HCT116 (cell line): ENCODE results near the gene PEX6. TPM values are rescaled to one million over a fixed set of nuclear protein-coding genes. Genes with fewer than 3 reads are reported as not detected.

Experiments used
- ATAC-seq: fragments of 200-7000 bp; cut with Tn5 transposase; 2 replicates; pipeline ENCODE4 v1.9.1; 2020; ENCODE audit warnings: mild to moderate bottlenecking, moderate library complexity
- BruUV-seq: library from RNA; stranded (reverse); fragments of 400-500 nt; replicated peaks from 2 replicates; lab custom pipeline; 2021; lab: Mats Ljungman, UMichigan
- CTCF ChIA-PET: fragments of 300-600 bp; sonication (Branson Sonifier 250); formaldehyde crosslinking; loops from one replicate; lab custom pipeline; 2021; ENCODE audit warnings: antibody characterized with exemption; lab: Charles Lee
- POLR2A ChIA-PET: fragments of 300-600, 350-600 bp; sonication (Branson Sonifier 250); formaldehyde crosslinking; loops from one replicate; lab custom pipeline; 2021; ENCODE audit warnings: antibody characterized with exemption; lab: Charles Lee
- RAD21 ChIA-PET, 2 experiments: fragments of 300-600 bp; sonication (Branson Sonifier 250); formaldehyde crosslinking; loops; one replicate each; lab custom pipeline; 2023; ENCODE audit warnings: low total read pairs in 2 of 2; ENCODE audit not compliant: uncharacterized antibody in 2 of 2, unreplicated experiment in 2 of 2, low non-redundant PET in 1 of 2; lab: Charles Lee
- DNase-seq: peaks from one replicate; pipeline ENCODE4 v3.0.0-alpha.2; 2010; ENCODE audit warnings: low read depth, low spot score
- H2AFZ ChIP-seq: fragments of 200-600 bp; shearing (Covaris generic), sonication (generic); 2 replicates; pipeline ENCODE4 v1.6.1; 2017; ENCODE audit warnings: low read depth, mixed run types, mixed read lengths, antibody characterized with exemption, low read length; ENCODE audit not compliant: poor library complexity, severe bottlenecking
- H3K27ac ChIP-seq: 2 replicates; pipeline ENCODE4 v1.5.1; 2012; ENCODE audit warnings: low read depth, low read length
- H3K27me3 ChIP-seq: fragments of 200-600 bp; sonication (generic); 2 replicates; pipeline ENCODE4 v1.6.1; 2016; ENCODE audit warnings: mixed run types, low read length, mixed read lengths; ENCODE audit not compliant: insufficient read depth
- H3K36me3 ChIP-seq, 2 experiments: fragments of 200-500 bp in 1 of 2; fragments of 200-600 bp in 1 of 2; sonication (Bioruptor generic) in 1 of 2; sonication (generic) in 1 of 2; 2 replicates each; pipeline versions ENCODE4 v1.5.1 to v1.6.1; 2014 to 2016; ENCODE audit warnings: low read length in 2 of 2, inconsistent platforms in 1 of 2, mixed read lengths in 1 of 2, mixed run types in 1 of 2; ENCODE audit not compliant: insufficient read depth in 2 of 2, control insufficient read depth in 1 of 2
- H3K4me1 ChIP-seq, 2 experiments: fragments of 200-600 bp in 1 of 2; sonication (generic) in 1 of 2; 2 replicates each; pipeline versions ENCODE4 v1.5.1 to v1.6.1; 2012 to 2017; ENCODE audit warnings: low read length in 2 of 2, inconsistent platforms in 1 of 2, mild to moderate bottlenecking in 1 of 2, mixed read lengths in 1 of 2, mixed run types in 1 of 2, moderate library complexity in 1 of 2; ENCODE audit not compliant: insufficient read depth in 2 of 2, control insufficient read depth in 1 of 2
- H3K4me2 ChIP-seq: fragments of 200-600 bp; sonication (generic); 2 replicates; pipeline ENCODE4 v1.6.1; 2017; ENCODE audit warnings: mixed run types, low read length, mixed read lengths
- H3K4me3 ChIP-seq, 2 experiments: fragments of 200-600 bp in 1 of 2; sonication (generic) in 1 of 2; replicated peaks in 1 of 2; 2 replicates each; pipeline ENCODE4 v1.5.1; 2011 to 2016; ENCODE audit warnings: low read length in 2 of 2, control low read depth in 1 of 2, low read depth in 1 of 2, mild to moderate bottlenecking in 1 of 2, mixed read lengths in 1 of 2, mixed run types in 1 of 2
- H3K79me2 ChIP-seq: fragments of 200-600 bp; sonication (generic); 2 replicates; pipeline ENCODE4 v1.6.1; 2017; ENCODE audit warnings: mild to moderate bottlenecking, mixed run types, low read length, moderate library complexity, mixed read lengths; ENCODE audit not compliant: insufficient read depth
- H3K9ac ChIP-seq: fragments of 200-600 bp; sonication (generic); 2 replicates; pipeline ENCODE4 v1.6.1; 2016; ENCODE audit warnings: low read length, mixed read lengths
- H3K9me2 ChIP-seq: fragments of 200-600 bp; sonication (generic), shearing (Covaris generic); 2 replicates; pipeline ENCODE4 v1.6.1; 2017; ENCODE audit warnings: mixed run types, mild to moderate bottlenecking, moderate library complexity; ENCODE audit not compliant: insufficient read depth
- H3K9me3 ChIP-seq, 2 experiments: fragments of 200-500 bp in 1 of 2; fragments of 200-600 bp in 1 of 2; sonication (Bioruptor generic) in 1 of 2; sonication (generic) in 1 of 2; 2 replicates each; pipeline ENCODE4 v1.6.1; 2014 to 2017; ENCODE audit warnings: low read length in 2 of 2, mixed read lengths in 2 of 2, inconsistent platforms in 1 of 2, low read depth in 1 of 2, mild to moderate bottlenecking in 1 of 2, mixed run types in 1 of 2, moderate library complexity in 1 of 2; ENCODE audit not compliant: control insufficient read depth in 1 of 2, insufficient read depth in 1 of 2
- H4K20me1 ChIP-seq: fragments of 200-600 bp; sonication (generic), shearing (Covaris generic); 2 replicates; pipeline ENCODE4 v1.6.1; 2017; ENCODE audit warnings: mixed run types, mild to moderate bottlenecking, moderate library complexity; ENCODE audit not compliant: insufficient read depth
- CBX3 ChIP-seq: IDR thresholded peaks from 2 replicates; pipeline ENCODE4 v1.6.1; 2012; ENCODE audit warnings: low read depth
- CEBPB ChIP-seq: IDR thresholded peaks from 2 replicates; pipeline ENCODE4 v1.6.1; 2012; ENCODE audit warnings: low read depth
- CTCF ChIP-seq, 3 experiments: fragments of 200-600 bp in 1 of 3; sonication (generic) in 1 of 3; IDR thresholded peaks in 2 of 3; conservative IDR thresholded peaks in 1 of 3; 2 replicates each; pipeline ENCODE4 v1.5.1; 2012 to 2017; ENCODE audit warnings: low read depth in 2 of 3, low read length in 2 of 3, antibody characterized with exemption in 1 of 3, borderline replicate concordance in 1 of 3, control low read depth in 1 of 3, mild to moderate bottlenecking in 1 of 3, mixed read lengths in 1 of 3, mixed run types in 1 of 3, moderate library complexity in 1 of 3; ENCODE audit not compliant: insufficient read depth in 1 of 3
- EGR1 ChIP-seq: IDR thresholded peaks from 2 replicates; pipeline ENCODE4 v1.6.1; 2012; ENCODE audit warnings: low read depth
- EZH2 ChIP-seq: fragments of 200-600 bp; sonication (generic); IDR thresholded peaks from 2 replicates; pipeline ENCODE4 v1.6.1; 2017; ENCODE audit warnings: antibody characterized with exemption, mixed run types
- EZH2phosphoT487 ChIP-seq: fragments of 200-600 bp; IDR thresholded peaks from 2 replicates; pipeline ENCODE4 v1.6.1; 2018; ENCODE audit warnings: antibody characterized with exemption, borderline replicate concordance
- FOSL1 ChIP-seq: IDR thresholded peaks from 2 replicates; pipeline ENCODE4 v1.6.1; 2012; ENCODE audit warnings: low read depth
- POLR2A ChIP-seq: IDR thresholded peaks from 2 replicates; pipeline ENCODE4 v1.7.0; 2011; ENCODE audit warnings: borderline replicate concordance; ENCODE audit not compliant: insufficient read depth, insufficient read length; ENCODE audit errors: extremely low read depth
- POLR2AphosphoS5 ChIP-seq: IDR thresholded peaks from 2 replicates; pipeline ENCODE4 v1.6.1; 2011; ENCODE audit warnings: mild to moderate bottlenecking, low read depth, low read length, moderate library complexity
- RAD21 ChIP-seq: IDR thresholded peaks from 2 replicates; pipeline ENCODE4 v1.6.1; 2012; ENCODE audit warnings: low read depth, mild to moderate bottlenecking
- SIN3A ChIP-seq: IDR thresholded peaks from 2 replicates; pipeline ENCODE4 v1.6.1; 2012; ENCODE audit warnings: low read depth
- SP1 ChIP-seq: IDR thresholded peaks from 2 replicates; pipeline ENCODE4 v1.6.1; 2012; ENCODE audit warnings: low read depth
- SRF ChIP-seq: IDR thresholded peaks from 2 replicates; pipeline ENCODE4 v1.6.1; 2012; ENCODE audit warnings: low read depth
- YY1 ChIP-seq: IDR thresholded peaks from 2 replicates; pipeline ENCODE4 v1.6.1; 2011; ENCODE audit warnings: low read length, low read depth, moderate library complexity, mild to moderate bottlenecking; ENCODE audit not compliant: insufficient replicate concordance; ENCODE audit errors: extremely low read depth
- ZBTB33 ChIP-seq: IDR thresholded peaks from 2 replicates; pipeline ENCODE4 v1.6.1; 2011; ENCODE audit warnings: mild to moderate bottlenecking, low read length, moderate library complexity; ENCODE audit not compliant: insufficient replicate concordance; ENCODE audit errors: extremely low read depth
- ZFX ChIP-seq: fragments of 450-650 bp; IDR thresholded peaks from 2 replicates; pipeline ENCODE4 v1.6.1; 2017
- ZNF274 ChIP-seq: fragments of 200-500 bp; sonication (Bioruptor generic); IDR thresholded peaks from 2 replicates; pipeline ENCODE4 v1.6.1; 2014; ENCODE audit warnings: mild to moderate bottlenecking, low read depth, low read length, inconsistent platforms
- intact Hi-C: fragments of 100-400 bp; cut with micrococcal nuclease; formaldehyde crosslinking; loops from 2 replicates; pipeline ENCODE4 v1.10.0; 2022
- total RNA-seq: library from RNA; stranded (reverse); gene quantifications from one replicate; pipeline ENCODE4 v1.2.1, GENCODE V29; 2021; ENCODE audit not compliant: unreplicated experiment
- TF ChIP-seq, protein P1 (sequence below): IDR thresholded peaks from 2 replicates; pipeline ENCODE4 v1.6.1; 2012
- TF ChIP-seq, protein P2 (sequence below): IDR thresholded peaks from 2 replicates; pipeline ENCODE4 v1.6.1; 2012; ENCODE audit warnings: low read depth

Gene PEX6
- total RNA-seq, 1 experiment from 2014 or later, result 21.4 TPM

- H3K9me3 ChIP-seq, result no peaks in the 10 kb centered on the region
- ChIA-PET POLR2A (no interaction called here), CTCF (no interaction called here), RAD21 (no interaction called here)
- no peaks in the 10 kb centered on the region for H3K79me2 ChIP-seq
- H3K36me3 ChIP-seq, result peaks cover 0 to 3% of the 10 kb centered on the region in 2 experiments; a peak in 2 of 4 replicates
- H3K4me1 ChIP-seq, result peaks cover 15 to 27% of the 10 kb centered on the region in 2 experiments
- H3K27ac ChIP-seq, result no peak overlapping the region
- no peak overlapping the region for H2AFZ ChIP-seq
- no peak for TF ChIP-seq EZH2
- no peak for TF ChIP-seq YY1
- no peak for TF ChIP-seq POLR2A
- TF ChIP-seq SRF, result no peak
- TF ChIP-seq CTCF (IDR thresholded peaks at IDR 0.05 in 2 of 3, conservative IDR thresholded peaks at IDR 0.05 in 1 of 3; ENCODE audit: borderline replicate concordance in 1 of 3, insufficient read depth in 1 of 3, low read depth in 2 of 3, low read length in 2 of 3), result no peak
- TF ChIP-seq ZNF274, result no peak
- no peak for TF ChIP-seq CBX3
- TF ChIP-seq FOSL1, result no peak
- no peak for TF ChIP-seq POLR2AphosphoS5
- no peak for TF ChIP-seq CEBPB
- no peak for TF ChIP-seq ZBTB33
- TF ChIP-seq RAD21, result no peak
- TF ChIP-seq ZFX, result no peak
- TF ChIP-seq EGR1, result no peak
- TF ChIP-seq, protein P1, sequence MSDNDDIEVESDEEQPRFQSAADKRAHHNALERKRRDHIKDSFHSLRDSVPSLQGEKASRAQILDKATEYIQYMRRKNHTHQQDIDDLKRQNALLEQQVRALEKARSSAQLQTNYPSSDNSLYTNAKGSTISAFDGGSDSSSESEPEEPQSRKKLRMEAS, result no peak
- TF ChIP-seq SIN3A, result no peak
- TF ChIP-seq SP1, result no peak
- TF ChIP-seq, protein P2, sequence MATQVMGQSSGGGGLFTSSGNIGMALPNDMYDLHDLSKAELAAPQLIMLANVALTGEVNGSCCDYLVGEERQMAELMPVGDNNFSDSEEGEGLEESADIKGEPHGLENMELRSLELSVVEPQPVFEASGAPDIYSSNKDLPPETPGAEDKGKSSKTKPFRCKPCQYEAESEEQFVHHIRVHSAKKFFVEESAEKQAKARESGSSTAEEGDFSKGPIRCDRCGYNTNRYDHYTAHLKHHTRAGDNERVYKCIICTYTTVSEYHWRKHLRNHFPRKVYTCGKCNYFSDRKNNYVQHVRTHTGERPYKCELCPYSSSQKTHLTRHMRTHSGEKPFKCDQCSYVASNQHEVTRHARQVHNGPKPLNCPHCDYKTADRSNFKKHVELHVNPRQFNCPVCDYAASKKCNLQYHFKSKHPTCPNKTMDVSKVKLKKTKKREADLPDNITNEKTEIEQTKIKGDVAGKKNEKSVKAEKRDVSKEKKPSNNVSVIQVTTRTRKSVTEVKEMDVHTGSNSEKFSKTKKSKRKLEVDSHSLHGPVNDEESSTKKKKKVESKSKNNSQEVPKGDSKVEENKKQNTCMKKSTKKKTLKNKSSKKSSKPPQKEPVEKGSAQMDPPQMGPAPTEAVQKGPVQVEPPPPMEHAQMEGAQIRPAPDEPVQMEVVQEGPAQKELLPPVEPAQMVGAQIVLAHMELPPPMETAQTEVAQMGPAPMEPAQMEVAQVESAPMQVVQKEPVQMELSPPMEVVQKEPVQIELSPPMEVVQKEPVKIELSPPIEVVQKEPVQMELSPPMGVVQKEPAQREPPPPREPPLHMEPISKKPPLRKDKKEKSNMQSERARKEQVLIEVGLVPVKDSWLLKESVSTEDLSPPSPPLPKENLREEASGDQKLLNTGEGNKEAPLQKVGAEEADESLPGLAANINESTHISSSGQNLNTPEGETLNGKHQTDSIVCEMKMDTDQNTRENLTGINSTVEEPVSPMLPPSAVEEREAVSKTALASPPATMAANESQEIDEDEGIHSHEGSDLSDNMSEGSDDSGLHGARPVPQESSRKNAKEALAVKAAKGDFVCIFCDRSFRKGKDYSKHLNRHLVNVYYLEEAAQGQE, result no peak
- no peak for TF ChIP-seq EZH2phosphoT487
- no peaks in the 10 kb centered on the region for H3K27me3 ChIP-seq
- no TSS peak for BruUV-seq
- no peak overlapping the region for H3K4me3 ChIP-seq
- no peak overlapping the region for H3K4me2 ChIP-seq
- intact Hi-C loops, result no loop called here
- no peaks in the 10 kb centered on the region for H3K9me2 ChIP-seq
- no peaks in the 10 kb centered on the region for H4K20me1 ChIP-seq
- ATAC-seq (no peak), DNase-seq (no peak)
- no peak overlapping the region for H3K9ac ChIP-seq
These were observed 10.8 kb downstream of the PEX6 start for GRCh38 chr6:42968126-42968701.
